ENCODE results near the gene TTC5.

TTC5 gene

DNA sequence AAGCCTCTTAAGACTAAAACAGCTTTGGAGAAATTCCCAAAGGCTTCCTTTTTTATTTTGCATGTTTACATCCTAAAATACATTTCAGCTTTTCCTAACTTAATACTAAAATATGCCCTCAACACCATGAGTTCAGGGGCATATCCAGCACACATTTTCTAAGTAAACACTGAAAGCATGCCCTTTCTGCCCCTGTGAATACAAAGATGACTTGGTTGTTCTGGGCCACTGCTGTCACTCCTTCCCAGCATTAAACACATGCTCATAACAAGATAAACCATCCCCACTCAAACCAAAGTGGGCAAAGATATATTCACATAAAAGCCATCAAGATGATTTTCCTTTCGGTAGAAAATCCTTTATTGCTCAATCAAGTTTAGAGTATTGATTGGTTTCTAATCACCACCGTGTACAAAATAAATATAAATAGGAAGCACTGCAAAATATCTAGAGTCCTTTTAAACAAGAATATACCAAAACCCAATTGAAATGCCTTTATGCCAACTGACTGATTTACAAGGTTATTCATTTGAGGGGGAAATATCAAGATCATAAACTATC, 25.4 kb upstream of the TTC5 start:
- no peak overlapping the region for H3K4me3 ChIP-seq (ENCODE audit: low read length)
- no peak for TF ChIP-seq CTCF (IDR thresholded peaks at IDR 0.05; ENCODE audit: insufficient read depth, low read depth, low read length, missing control alignments)

DNA sequence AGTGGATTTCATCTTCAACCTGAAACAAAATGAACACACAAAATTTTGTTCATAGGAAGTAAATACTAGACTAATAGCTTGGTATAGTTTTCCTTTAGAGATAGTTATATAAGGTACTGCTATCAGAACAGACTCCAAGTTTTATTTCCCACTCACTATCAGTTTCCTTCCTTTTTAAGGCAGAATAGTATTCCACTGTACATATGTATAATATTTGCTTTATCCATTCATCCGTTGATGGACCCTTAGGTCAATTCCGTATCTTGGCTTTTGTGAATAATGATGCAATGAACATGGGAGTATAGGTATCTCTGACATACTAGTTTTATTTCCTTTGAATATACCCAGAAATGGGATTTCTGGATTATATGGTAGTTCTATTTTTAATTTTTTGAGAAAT, 23.6 kb upstream of the TTC5 start:
- H3K4me3 ChIP-seq (ENCODE audit: low read length), result no peak overlapping the region
- no peak for TF ChIP-seq CTCF (IDR thresholded peaks at IDR 0.05; ENCODE audit: insufficient read depth, low read depth, low read length, missing control alignments)
- DNase-seq (ENCODE audit: low read depth), result no peak

More for the DNA sequence above, 25.4 kb upstream of the TTC5 start:
- DNase-seq (ENCODE audit: low read depth), result no peak

GRCh38 chr14:20328705-20329104, 23.0 kb upstream of the TTC5 start:
- DNase-seq (ENCODE audit: low read depth), result peak; percentile 7
- H3K4me3 ChIP-seq (ENCODE audit: low read length), result no peak overlapping the region
- no peak for TF ChIP-seq CTCF (IDR thresholded peaks at IDR 0.05; ENCODE audit: insufficient read depth, low read depth, low read length, missing control alignments)

GRCh38 chr14:20327005-20327869, 21.5 kb upstream of the TTC5 start:
- TF ChIP-seq CTCF (IDR thresholded peaks at IDR 0.05; ENCODE audit: insufficient read depth, low read depth, low read length, missing control alignments), result peak; percentile 60
- DNase-seq (ENCODE audit: low read depth), result peak; percentile 71
- H3K4me3 ChIP-seq (ENCODE audit: low read length), result no peak overlapping the region

DNA sequence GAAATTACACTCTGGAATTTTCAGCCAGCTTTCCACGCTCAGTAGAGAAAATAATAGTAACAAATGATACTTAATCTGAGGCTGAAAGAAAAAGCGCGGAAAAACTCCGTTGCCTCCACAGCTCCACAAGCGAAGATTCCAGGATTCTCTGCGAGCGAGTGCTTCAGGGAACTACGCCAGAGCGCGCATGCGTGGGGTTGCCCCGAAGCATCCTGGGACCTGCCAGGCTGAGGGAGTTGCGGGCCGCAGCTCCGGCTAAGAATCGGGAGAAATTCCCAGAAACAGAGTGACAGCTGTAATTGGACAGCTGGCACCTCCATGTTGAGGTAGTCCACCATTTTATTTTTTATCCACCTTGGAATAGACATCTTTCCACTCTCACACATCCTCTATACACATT, 12.0 kb upstream of the TTC5 start:
- TF ChIP-seq CTCF (IDR thresholded peaks at IDR 0.05; ENCODE audit: insufficient read depth, low read depth, low read length, missing control alignments), result no peak
- H3K4me3 ChIP-seq (ENCODE audit: low read length), result no peak overlapping the region

DNA sequence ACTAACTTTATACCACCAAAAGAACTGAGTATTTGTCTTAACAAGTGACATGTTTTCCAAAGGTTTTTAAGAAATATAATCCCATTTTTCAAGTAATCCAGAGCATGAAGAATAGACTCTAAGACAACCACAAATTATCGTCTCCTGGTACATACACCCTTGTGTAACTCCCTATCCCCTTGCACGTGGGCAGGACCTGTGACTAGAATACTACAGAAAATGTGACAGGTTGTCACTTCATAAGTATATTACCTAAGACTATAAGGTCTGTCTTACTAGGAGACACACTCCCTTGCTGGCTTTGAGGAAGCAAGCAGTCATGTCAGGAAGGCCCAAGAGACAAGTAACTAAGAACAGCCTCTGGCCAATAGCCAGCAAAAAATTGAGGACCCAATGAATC, 8.3 kb upstream of the TTC5 start:
- no peak for TF ChIP-seq CTCF (IDR thresholded peaks at IDR 0.05; ENCODE audit: insufficient read depth, low read depth, low read length, missing control alignments)
- no peak for DNase-seq (ENCODE audit: low read depth)
- H3K4me3 ChIP-seq (ENCODE audit: low read length), result no peak overlapping the region

More for the DNA sequence above, 12.0 kb upstream of the TTC5 start:
- DNase-seq (ENCODE audit: low read depth), result no peak
